Common myeloid progenitor, CD34-positive (primary cell): ENCODE measurements around the gene GSX2.

Experiments
- CTCF ChIA-PET: fragments of 350-600 bp; sonication (Branson Sonifier 250); formaldehyde crosslinking; loops from one replicate; lab custom pipeline; 2021; ENCODE audit warnings: antibody characterized with exemption; lab: Charles Lee
- POLR2A ChIA-PET: fragments of 350-600 bp; sonication (Branson Sonifier 250); formaldehyde crosslinking; loops from one replicate; lab custom pipeline; 2021; ENCODE audit warnings: antibody characterized with exemption; lab: Charles Lee
- DNase-seq, 3 donors: peaks; one replicate each; pipeline versions ENCODE4 v3.0.0 to v3.0.0-alpha.2; 2013
- H3K27ac ChIP-seq, 2 experiments: 1 replicate in 1 of 2; 2 replicates in 1 of 2; pipeline ENCODE4 v1.7.0; 2013; ENCODE audit warnings: inconsistent platforms in 2 of 2, low read length in 2 of 2, mild to moderate bottlenecking in 2 of 2, low read depth in 1 of 2, moderate library complexity in 1 of 2; ENCODE audit not compliant: severe bottlenecking in 2 of 2, insufficient read depth in 1 of 2, poor library complexity in 1 of 2
- H3K27me3 ChIP-seq, 5 experiments: replicated peaks in 2 of 5; 1 replicate in 3 of 5; 2 replicates in 2 of 5; pipeline versions ENCODE4 v1.6.1 to v1.7.0; 2013; ENCODE audit warnings: low read length in 4 of 5, mild to moderate bottlenecking in 2 of 5, moderate library complexity in 2 of 5, inconsistent platforms in 1 of 5; ENCODE audit not compliant: insufficient read depth in 5 of 5, control insufficient read depth in 4 of 5
- H3K36me3 ChIP-seq, 4 experiments: 1 replicate in 2 of 4; 2 replicates in 2 of 4; pipeline versions ENCODE4 v1.6.1 to v1.7.0; 2013; ENCODE audit warnings: low read length in 3 of 4, control low read depth in 1 of 4, mild to moderate bottlenecking in 1 of 4; ENCODE audit not compliant: control insufficient read depth in 4 of 4, insufficient read depth in 4 of 4
- H3K4me1 ChIP-seq, 4 experiments: 1 replicate in 3 of 4; 2 replicates in 1 of 4; pipeline versions ENCODE4 v1.6.1 to v1.7.1; 2013; ENCODE audit warnings: low read length in 3 of 4, mild to moderate bottlenecking in 3 of 4, control low read depth in 1 of 4, inconsistent platforms in 1 of 4, moderate library complexity in 1 of 4; ENCODE audit not compliant: control insufficient read depth in 4 of 4, insufficient read depth in 4 of 4; ENCODE audit errors: control extremely low read depth in 1 of 4
- H3K4me3 ChIP-seq, 7 experiments: 1 replicate in 4 of 7; 2 replicates in 3 of 7; pipeline versions ENCODE4 v1.5.1 to v1.7.0; 2013; ENCODE audit warnings: mild to moderate bottlenecking in 7 of 7, low read length in 6 of 7, moderate library complexity in 6 of 7, inconsistent platforms in 2 of 7, low read depth in 2 of 7, control low read depth in 1 of 7; ENCODE audit not compliant: insufficient read depth in 4 of 7, control insufficient read depth in 1 of 7; ENCODE audit errors: extremely low read depth in 1 of 7
- H3K9me3 ChIP-seq, 5 experiments: 1 replicate in 4 of 5; 2 replicates in 1 of 5; pipeline versions ENCODE4 v1.6.1 to v1.7.1; 2013; ENCODE audit warnings: low read length in 4 of 5, mild to moderate bottlenecking in 2 of 5, inconsistent platforms in 1 of 5, low read depth in 1 of 5, moderate library complexity in 1 of 5; ENCODE audit not compliant: control insufficient read depth in 4 of 5, insufficient read depth in 2 of 5; ENCODE audit errors: control extremely low read depth in 1 of 5
- WGBS: methylation state at CpG from one replicate; pipeline ENCODE4 v1.1.5; 2013; ENCODE audit not compliant: insufficient coverage; 5-methylcytosine and 5-hydroxymethylcytosine counted together

GSX2 gene

DNA sequence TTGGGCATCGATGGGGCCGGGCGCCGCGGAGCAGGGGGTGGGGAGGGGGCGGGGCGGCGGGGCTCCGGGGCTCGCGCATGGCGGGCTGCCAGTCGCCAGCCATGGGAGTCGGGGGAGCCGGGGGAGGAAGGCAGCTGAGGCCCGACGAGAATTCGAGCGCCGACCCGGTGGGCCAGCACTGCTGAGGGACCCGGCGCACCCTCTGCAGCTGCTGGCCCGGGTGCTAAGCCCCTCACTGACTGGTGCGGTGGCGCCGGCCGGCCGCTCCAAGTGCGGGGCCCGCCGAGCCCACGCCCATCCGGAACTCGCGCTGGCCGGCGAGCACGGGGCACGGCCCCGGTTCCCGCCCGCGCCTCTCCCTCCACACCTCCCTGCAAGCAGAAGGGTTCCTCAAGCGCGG lies 49.4 kb downstream of the GSX2 start:
- Histone ChIP-seq H3K36me3 (no peaks in the 10 kb centered on the region), H3K27me3 (no peaks in the 10 kb centered on the region), H3K4me1 (peaks cover 4 to 16% (median 8%) of the 10 kb centered on the region in 4 experiments), H3K27ac (no peak overlapping the region), H3K9me3 (peaks cover 0 to 3% (median 0%) of the 10 kb centered on the region in 5 experiments), H3K4me3 (no peak overlapping the region)
- 45% methylated on average over 38 of the region's 46 CpGs for WGBS
- CTCF ChIA-PET: interaction anchor here (1.2 kb wide), 1 partner anchor 40 kb away, joined by 3 read pairs; no protein-coding TSS in a partner anchor
- DNase-seq: peak in 1 of 3 donors; percentile 8
- POLR2A ChIA-PET: no interaction called here
